HFF-Myc (cell line): ENCODE data around the gene SPACA7.

Source experiments
- DNase-seq: peaks from one replicate; pipeline ENCODE4 v3.0.0-alpha.2; 2011; ENCODE audit warnings: low read depth; ENCODE audit errors: extremely low read depth
- H3K4me3 ChIP-seq: replicated peaks from 2 replicates; pipeline ENCODE4 v1.5.1; 2011; ENCODE audit warnings: low read depth, mild to moderate bottlenecking, control low read depth, low read length
- TF ChIP-seq, protein P1 (sequence below): IDR thresholded peaks from 2 replicates; pipeline ENCODE4 v1.5.1; 2012; ENCODE audit warnings: mild to moderate bottlenecking, low read depth, low read length, control low read depth; ENCODE audit errors: missing control alignments

The SPACA7 gene

GRCh38 chr13:112455476-112456059 is 79.4 kb downstream of the SPACA7 start:
- DNase-seq, result no peak
- H3K4me3 ChIP-seq, result no peak overlapping the region
- TF ChIP-seq, protein P1, sequence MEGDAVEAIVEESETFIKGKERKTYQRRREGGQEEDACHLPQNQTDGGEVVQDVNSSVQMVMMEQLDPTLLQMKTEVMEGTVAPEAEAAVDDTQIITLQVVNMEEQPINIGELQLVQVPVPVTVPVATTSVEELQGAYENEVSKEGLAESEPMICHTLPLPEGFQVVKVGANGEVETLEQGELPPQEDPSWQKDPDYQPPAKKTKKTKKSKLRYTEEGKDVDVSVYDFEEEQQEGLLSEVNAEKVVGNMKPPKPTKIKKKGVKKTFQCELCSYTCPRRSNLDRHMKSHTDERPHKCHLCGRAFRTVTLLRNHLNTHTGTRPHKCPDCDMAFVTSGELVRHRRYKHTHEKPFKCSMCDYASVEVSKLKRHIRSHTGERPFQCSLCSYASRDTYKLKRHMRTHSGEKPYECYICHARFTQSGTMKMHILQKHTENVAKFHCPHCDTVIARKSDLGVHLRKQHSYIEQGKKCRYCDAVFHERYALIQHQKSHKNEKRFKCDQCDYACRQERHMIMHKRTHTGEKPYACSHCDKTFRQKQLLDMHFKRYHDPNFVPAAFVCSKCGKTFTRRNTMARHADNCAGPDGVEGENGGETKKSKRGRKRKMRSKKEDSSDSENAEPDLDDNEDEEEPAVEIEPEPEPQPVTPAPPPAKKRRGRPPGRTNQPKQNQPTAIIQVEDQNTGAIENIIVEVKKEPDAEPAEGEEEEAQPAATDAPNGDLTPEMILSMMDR, result no peak

DNA sequence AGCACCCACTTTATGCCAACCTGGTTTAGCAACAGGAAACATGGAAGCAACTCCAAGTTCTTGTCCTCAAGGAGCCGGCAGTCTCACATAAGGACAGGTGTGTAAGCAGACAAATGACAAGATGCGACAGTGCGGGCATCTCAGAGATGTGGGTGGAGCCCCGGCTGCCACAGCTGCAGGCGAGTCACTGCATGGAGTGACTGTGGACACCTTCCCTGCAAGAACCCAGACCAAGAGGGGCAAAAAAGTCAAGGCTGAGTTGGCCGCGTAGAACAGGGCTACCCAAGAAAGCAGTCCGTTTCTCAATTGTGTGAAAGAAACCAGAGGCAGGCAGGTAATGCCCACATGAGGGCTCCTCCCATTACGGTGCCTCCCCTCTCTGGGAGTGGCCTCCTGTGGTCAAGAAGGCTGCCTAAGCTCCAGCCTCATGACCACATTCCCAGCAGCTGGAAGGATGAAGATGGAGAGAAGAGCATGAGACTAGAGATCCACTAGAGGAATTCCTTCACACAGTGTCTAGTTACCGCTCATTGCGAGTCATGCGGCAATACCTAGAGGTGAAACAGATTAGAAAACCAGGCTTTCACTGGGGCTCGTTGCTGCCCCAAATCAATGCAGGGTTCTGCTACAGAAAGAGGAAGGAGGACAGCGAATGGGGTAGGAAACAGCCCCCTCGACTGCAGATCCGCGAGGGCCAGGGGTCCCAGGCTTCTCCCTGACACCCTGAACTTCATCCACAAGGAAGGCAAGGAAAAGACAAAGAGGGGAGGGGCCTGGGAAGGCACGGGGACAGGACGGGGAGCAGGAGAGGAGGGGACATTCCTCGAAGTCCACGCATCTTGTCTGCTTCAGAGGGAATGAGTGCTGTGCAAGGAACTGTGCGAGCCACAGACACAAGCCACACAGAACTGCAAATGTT is 80.2 kb downstream of the SPACA7 start:
- no peak overlapping the region for H3K4me3 ChIP-seq
- TF ChIP-seq, protein P1, result no peak
- no peak for DNase-seq

DNA sequence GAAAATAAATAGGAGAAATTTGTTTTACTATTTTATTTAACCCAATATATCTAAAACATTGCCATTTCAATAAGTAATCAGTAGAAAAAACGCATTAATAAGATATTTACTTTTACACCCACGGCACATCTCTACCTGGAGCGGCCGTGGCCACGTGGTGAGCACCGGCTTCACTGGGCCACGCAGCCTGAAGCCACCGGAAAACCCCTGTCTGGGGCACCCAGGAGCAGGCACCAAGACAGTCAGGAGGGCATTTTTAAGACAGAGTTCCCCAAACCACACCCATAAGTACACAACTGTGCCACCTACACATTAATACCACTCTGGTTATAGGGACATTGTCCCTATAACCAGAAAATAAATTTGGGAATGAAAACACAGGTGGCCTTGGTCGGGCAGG is 80.9 kb downstream of the SPACA7 start:
- H3K4me3 ChIP-seq, result no peak overlapping the region
- TF ChIP-seq, protein P1, result no peak
- no peak for DNase-seq

- TF ChIP-seq, protein P1, result no peak
- no peak overlapping the region for H3K4me3 ChIP-seq
- DNase-seq, result no peak
These were observed 81.3 kb downstream of the SPACA7 start for GRCh38 chr13:112457485-112457884.

- no peak for DNase-seq
- TF ChIP-seq, protein P1, result no peak
- H3K4me3 ChIP-seq, result no peak overlapping the region
These were observed 86.3 kb downstream of the SPACA7 start for GRCh38 chr13:112462408-112462807.

- TF ChIP-seq, protein P1, result no peak
- H3K4me3 ChIP-seq, result no peak overlapping the region
- no peak for DNase-seq
These were observed 88.6 kb downstream of the SPACA7 start for GRCh38 chr13:112464720-112465119.
